Endometrial microvascular endothelial cells (primary cell): ENCODE results near the gene TNFRSF13B. TPM values are rescaled to one million over a fixed set of nuclear protein-coding genes. Genes with fewer than 3 reads are reported as not detected.
"Not testable (repeated sequence)": the region's sequence is repeated elsewhere in the genome, so short reads cannot be mapped to it uniquely, and the experiment has no call there.

ENCODE experiments used
- in situ Hi-C: cut with HindIII; loops from 2 replicates; pipeline ENCODE4 v1.10.0; 2017; ENCODE audit warnings: low sequenced_read_pairs, low pct_unique_long_range_greater_than_20kb; ENCODE audit errors: inconsistent ontology term
- total RNA-seq: library from RNA; depleted of rRNA; stranded (reverse); fragments of >200 nt; gene quantifications from one replicate; pipeline ENCODE4 v1.2.3, GENCODE V29; 2015; ENCODE audit errors: inconsistent ontology term

The TNFRSF13B gene
- total RNA-seq, 1 donor from 2014 or later: not detected

DNA sequence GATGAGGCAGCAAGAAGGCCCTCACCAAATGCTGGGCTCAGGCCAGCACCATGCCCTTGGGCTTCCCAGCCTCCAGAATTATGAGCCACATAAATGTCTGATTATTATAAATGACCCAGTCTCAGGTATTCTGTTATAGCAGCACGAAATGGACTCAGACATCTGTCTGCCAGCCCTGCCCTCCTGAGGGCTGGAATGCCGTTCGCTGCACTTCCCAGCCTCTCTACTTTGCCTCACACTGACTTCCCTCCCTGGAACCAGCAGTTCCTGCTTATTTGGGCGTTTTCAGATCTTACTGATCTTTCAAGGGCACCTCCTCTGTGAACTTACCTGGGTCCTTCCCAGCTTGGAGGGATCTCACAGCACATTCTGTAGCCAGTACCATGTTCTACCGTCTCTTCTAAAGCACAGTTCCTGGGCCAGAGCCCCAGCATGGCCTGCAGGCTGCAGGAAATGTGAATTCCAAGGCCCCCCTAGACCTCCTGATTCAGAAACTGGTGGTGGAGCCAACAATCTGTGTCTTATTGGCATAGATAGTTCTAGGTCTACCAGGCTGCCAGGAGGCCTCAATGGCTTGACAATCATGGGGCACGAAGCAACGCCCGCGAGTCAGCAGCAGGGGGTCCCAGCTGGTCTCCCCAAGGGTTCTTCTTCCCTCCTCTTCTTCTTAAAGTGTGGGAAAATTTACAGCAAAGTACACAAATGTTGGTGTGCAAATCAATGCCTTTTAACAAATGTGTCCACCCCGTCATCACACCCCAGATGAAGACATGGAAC lies 36.9 kb upstream of the TNFRSF13B start:
- in situ Hi-C loops: not testable (repeated sequence)

DNA sequence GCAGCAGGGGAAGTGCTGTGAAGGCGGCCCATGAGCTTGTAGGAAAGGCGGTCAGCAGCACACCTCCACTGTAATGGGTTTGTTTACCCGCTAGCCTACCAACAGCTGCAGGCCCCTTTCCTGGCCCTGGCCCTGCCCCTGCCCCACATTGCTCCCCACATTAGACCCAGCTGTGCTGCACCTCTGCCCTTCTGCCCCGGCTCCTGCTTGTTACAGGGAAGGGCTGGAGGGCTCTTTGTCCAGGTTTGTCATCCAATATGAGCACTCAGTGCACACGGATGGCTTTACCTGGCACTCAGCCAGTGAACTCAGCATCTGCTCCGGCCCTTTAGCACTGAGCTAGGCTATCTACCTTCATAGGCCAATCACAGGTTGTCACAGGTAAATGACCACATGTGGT lies 36.0 kb upstream of the TNFRSF13B start:
- in situ Hi-C loops: not testable (repeated sequence)

DNA sequence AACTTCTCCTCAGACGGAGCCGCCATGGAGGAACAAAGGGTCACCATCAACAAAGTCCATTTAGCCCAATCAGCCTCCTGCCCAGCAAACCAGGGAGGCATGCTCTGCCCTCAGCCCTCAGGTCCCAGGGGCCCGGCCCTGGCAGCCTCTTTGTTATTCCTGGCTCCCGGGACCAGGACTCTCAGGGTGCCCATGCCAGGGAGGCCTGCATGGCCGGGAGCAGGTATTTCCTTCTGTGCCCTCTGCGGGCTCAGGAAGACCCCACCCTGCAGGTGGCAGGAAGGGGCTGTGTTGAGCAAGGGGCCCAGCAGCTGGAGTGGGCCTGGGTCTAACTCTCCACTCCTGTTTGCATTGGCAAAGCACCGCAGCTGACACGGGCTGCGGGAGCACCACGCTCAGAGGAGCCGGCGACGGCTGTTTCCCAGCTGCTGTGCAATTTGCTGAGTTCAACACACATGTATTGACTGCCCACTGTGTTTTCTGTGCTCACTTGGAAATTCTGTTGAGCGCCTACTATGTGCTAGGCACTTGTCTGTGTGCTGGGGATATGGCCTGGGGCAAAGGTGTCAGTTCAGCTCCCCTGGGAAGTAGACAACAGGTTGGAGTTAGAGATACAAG lies 33.2 kb upstream of the TNFRSF13B start:
- in situ Hi-C loops: not testable (repeated sequence)

DNA sequence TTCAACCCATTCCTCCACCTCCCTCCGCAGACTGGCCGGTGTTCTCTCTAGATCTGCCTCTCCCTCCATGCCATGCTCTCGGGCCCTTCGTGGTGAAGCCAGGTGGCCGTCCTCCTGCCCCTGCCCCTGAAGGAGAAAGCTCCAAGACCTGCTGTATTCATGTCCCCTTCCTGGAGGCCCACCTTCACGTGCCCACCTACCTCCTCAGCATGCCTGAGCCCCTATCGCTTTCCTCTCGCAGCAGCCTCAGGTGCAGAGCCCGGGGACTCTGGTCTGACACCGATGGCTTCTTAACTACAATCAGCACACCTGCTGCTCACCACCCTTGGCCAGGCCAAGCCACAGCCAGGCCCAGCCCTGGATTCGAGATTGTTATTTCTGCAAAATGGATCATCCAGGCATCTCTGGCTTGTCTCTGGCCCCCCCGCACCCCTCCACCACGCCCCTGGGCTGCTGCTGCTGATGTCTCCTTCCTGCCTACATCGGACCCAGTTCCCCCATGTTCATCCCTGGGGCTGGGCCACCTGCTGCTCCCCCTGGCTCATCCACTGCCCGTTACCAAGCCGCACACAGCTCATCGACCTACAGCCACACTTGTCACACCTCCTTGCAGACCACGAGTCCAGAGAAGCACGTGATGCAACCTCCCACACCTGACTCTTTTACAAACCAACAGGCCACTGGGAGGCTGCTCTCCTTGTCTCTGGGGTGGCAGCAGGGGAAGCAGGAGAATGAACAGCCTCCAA lies 32.5 kb upstream of the TNFRSF13B start:
- in situ Hi-C loops: no loop called here

DNA sequence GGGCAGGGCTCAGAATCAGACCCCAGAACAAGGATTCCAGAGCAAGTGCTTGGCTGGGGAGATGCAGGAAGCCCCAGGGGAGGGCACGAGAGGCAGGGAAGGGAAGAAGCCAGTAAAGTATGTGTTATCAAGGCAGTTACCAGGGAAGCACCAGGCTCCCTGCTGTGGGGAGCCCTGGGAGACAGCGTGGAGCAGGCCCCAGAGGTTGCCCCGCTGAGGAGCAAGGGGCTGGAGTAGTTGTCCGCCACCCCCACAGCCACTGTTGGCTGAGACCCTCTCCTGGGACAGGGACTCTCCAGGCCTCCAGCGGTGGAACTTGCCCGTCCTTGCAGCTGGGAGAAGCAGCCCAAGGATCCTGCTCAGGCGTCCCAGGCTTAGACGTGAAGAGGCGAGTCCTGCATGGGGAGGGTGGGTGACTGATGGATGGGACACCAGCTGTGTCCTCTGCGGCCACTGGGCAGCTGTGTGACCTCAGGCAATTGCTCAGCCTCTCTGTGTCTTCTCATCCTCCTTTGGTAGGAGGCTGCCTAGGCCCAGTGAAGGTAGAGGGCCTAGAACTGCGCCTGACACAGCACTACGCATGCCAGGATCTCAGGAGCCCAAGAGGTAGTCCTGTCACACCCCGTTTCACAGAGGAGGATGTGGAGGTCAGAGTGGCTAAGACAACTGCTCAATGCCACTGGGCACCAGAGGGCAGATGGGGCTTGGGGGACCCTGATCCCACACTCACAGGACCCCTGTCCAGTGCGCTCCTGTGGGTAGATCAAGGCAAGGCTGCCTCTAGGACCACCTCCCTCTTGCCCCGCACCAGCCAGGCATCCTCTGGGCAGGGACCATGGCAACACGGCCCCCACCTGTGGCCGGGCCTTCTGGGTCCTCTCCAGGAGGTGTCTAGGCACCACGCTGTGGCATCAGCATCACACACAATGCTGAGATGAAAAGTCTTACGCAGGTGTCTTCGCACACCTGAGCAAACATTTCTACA lies 31.1 kb upstream of the TNFRSF13B start:
- in situ Hi-C loops: not testable (repeated sequence)

DNA sequence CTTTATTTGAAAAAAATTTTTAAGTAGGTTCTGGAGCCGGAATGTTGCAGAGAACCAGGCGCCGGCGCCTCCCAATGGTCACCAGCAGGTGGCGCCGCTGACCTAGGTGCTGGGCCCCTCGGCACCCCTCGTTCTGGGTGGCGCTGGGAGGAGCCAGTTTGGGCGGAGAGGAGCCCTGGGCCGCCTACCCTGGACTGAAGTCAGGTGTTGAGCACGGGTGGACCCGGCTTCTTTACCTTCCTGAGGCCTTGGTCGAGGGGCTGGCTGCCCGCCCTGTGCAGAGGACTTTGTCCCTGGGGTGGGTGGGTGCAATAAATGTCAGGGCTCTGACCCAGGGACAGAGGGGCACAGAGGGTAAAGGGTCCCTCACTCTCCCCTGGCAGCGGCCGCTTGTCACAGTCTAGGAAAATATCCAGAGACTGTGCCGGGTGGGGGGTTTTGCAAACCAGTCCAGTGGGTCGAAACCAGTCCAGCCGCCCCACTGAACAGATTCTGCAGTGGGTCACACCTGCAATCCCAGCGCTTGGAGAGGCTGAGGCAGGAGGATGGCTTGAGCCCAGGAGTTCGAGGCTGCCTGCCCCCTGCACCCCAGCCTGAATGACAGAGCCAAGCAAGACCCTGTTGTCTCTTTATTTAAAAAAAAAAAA lies 30.1 kb upstream of the TNFRSF13B start:
- in situ Hi-C loops: no loop called here

DNA sequence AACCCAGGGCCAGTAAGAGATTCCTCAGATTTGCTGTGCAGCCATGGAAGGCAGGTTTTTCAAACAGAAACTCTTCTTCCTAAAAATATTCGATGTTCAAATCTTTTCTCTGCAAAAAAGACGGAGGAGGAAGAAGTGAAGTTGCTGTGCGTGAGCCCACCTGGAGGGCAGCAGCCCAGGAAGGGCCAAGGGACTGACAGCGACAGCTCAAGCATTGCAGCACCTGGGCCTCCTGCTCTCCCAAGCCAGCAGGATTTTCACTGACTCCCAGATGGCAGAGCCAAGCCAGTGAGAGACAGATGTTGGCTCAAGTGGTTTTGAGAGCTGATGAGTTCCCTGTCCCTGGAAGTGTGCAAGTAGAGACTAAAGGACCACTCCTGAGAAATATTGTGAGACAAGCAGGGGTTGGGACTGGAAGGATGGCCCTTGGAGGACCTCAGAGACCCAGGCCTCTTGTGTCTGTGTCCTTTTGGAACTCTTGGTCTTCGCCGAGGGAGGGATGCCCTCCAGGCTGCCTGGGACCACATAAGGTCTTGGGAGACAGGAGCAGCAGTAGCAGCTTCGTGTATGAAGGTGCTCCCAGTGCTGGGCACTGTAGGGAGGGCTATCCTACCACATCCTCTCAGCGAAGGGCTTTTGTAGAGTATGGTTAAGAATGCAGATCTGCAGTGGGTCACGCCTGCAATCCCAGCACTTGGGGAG lies 29.3 kb upstream of the TNFRSF13B start:
- in situ Hi-C loops: no loop called here

DNA sequence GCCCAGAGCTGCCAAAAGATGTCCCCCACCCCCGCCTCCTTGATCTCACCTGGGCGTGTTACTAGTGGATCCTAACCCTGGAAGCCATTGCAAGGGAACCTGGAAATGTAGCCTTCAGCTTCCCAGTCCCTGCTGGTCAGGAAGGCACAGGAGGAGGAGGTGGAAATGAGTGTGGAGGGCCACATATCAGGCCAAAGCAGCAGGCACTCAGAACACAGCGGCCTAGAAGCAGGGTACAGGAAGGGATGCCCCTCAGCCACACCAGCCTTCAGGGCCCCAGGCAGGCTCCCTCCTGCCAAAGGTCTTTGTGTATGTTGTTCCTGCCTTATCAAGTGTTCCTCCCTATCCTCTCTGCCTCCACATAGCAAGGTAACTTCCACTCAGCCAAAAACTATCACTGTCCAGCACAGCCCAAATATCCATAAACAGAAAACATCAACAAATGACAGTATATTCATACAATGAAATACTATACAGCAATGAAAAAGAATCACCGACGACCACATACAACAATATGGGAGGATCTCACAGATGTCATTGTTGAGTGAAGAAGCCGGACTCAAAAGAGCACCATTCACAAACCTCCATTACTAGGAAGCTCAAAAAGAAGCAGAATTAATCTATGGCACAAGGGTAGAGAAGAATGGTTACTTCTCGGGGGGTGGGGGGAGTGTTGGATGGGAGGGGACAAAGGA lies 28.2 kb upstream of the TNFRSF13B start:
- in situ Hi-C loops: no loop called here

DNA sequence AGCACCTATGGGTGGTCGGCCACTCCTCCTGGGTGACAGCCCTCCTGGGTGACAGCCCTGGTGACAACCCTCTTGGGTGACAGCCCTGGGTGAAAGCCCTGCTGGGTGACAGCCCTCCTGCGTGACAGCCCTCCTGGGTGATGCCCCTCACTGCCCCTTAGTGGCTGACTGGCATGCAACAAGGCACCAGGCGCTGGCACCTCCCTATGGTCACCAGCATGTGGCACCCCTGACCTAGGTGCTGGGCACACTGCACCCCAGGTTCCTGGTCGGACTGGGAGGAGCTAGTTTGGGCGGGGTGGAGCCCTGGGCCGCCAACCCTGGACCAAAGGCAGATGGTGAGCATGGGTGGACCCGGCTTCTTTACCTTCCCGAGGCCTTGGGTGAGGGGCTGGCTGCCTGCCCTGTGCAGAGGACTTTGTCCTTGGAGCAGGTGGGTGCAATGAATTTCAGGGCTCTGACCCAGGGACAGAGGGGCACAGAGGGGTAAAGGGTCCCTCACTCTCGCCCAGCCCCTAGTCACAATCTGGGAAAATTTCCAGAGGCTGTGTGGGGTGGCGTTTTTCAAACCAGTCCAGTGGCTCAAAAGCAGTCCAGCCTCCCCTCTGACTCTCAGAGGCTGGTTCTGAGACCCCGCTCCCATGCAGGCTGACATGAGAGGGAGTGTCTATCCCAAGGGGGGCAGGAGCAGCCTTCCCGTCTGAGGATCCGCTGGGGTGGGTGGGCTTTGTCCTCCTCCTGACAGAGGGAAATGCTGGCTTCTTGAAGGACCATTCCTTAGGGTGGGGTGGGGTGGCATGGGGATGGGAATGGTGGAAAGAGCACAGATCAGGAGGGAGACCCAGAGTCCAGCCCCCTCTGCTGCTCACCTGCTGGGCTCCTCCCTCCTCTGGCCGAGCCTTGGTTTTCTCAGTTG lies 25.9 kb upstream of the TNFRSF13B start:
- in situ Hi-C loops: no loop called here

DNA sequence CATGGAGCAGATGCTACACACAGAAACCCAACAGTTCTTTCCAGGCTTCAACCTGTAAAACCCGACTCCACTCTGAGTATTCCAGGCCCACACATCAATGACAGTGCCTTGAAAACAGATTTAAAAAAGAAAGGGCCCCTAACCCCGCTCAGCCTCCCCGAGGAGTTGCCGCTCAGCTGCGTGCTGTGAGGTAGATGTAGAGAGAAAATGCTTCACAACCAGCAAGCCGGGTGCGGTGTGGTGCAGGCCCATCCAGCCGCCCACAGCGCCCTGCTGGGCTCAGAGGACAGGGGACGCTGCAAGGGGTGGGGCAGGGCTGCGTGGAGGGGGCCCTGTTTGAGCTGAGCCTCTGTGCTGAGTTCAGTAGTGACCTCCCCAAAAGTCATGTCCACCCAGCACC lies 24.8 kb upstream of the TNFRSF13B start:
- in situ Hi-C loops: not testable (repeated sequence)

DNA sequence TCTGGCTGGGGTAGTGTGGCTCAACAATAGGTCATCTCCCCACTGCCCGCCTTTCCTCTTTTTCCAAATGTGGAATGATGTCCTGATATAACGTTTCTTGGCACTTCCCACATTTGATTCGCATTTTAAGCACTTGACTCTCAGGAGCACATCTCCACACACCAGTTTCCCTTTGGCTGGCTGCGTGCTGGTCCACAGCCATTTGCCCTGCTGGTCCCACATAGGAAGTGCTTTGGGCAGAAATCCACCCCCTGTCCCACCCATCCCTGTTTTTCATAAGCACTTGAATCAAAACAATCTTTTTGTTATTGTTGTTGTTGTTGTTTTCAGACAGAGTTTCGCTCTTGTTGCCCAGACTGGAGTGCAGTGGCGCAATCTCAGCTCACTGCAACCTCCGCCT lies 24.0 kb upstream of the TNFRSF13B start:
- in situ Hi-C loops: no loop called here

DNA sequence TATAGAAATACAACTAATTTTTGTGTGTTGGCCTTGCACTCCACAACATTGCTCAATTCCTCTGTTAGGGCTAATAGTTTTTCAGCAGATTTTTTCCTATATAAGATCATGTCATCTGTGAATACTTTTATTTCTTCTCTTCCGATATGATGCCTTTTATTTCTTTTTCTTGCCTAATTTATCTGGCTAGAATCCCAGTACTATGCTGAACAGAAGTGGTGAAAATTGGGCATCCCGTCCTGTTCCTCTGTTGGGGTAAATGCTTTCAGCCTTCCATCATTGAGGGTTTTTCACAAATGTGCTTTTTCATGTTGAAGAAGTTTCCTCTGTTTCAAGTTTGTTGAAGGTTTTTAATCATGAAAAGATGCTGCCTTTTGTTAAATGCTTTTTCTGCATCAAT lies 22.7 kb upstream of the TNFRSF13B start:
- in situ Hi-C loops: no loop called here

DNA sequence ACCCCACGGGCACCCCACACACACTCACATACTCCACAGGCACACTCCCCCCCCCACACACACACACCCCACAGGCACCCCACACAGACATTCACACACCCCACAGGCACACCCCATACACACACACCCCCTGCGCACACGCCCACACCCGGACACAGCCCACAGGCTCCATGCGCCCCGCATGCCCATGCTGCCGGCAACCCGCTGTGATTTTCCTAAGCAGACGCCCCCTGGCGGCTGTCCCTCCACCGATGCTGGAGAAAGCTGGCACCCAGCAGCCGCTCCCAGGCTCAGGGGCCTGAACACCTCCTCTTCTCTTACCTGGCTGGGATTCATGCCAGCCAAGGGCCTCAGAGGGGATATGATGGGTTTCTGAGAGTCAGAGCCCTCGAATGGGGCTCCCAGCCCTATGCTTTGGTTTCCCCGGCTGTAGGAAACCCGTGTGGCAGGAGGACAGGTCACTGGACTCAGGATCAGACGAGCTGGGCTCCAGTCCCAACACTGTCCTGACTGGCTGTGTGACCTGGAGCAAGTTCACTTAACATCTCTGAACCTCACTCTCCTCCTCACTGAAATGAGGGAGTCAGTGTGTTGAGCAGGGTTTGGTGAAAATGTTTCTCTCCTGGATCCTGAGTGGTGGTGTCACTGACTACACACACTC lies 19.6 kb upstream of the TNFRSF13B start:
- in situ Hi-C loops: no loop called here

DNA sequence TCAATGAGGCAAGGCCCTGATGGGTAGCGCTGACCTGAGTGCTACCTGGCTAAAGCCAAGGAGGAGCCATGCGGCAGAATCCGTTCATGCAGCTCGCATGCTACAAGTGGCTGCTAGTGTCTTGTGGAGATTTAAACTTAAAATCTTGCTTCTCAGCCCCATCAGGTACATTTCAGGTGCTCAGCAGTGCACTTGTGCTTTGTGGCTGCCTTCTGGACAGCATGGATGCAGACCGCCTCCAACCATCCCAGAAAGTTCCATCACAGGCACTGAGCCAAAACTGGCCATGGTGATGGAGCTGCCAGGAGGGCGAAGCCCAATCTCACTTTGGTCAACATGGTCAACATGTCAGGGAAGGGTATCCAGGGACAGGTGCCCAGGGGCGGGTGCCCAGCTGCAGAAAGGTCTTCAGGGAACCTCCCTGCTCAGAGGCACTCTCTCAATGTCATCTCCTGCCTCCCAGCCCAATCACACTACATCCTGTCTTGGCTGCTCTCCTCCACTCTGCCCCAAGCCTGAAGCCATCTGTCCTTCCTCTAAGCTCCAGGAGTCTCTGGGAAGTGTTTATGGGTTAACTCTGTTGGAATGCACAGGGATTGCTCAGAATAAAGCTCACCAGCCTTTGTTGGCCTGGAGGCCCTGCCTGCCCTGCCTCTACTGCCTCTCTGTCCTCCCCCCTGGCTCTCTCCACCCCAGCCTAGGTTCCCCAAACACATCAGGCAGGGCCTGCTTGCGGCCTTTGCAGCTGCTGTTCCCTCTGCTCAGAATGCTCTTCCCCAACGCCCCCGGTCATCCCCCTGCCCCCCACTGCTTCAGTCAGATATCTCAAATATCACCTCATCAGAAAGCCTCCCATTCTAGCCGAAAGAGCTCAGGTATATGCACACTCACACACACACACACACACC lies 18.3 kb upstream of the TNFRSF13B start:
- in situ Hi-C loops: no loop called here
